ENCODE measurements around the gene LRP2BP.

GRCh38 chr4:185399466-185399865, 3.7 kb upstream of the LRP2BP start:
- TF ChIP-seq POLR2A (IDR thresholded peaks at IDR 0.05) (no peak), CTCF (IDR thresholded peaks at IDR 0.05) (no peak), POLR2AphosphoS5 (IDR thresholded peaks at IDR 0.05) (no peak)

Data from breast epithelium (tissue), 3 donors.